Testis (tissue), 3 donors: Measurements from ENCODE around the gene WDR33. TPM values are rescaled to one million over a fixed set of nuclear protein-coding genes. Genes with fewer than 3 reads are reported as not detected.
"Not testable (repeated sequence)": the region's sequence is repeated elsewhere in the genome, so short reads cannot be mapped to it uniquely, and the experiment has no call there.

ENCODE experiments used
- DNase-seq: peaks from one replicate; pipeline ENCODE4 v3.0.0-alpha.2; 2019
- H3K27ac ChIP-seq, 2 donors: fragments of 200-600 bp; sonication (generic); one replicate each; pipeline ENCODE4 v1.5.1; 2019
- H3K27me3 ChIP-seq: fragments of 200-600 bp; sonication (generic); one replicate; pipeline ENCODE4 v1.5.1; 2019
- H3K36me3 ChIP-seq: fragments of 200-600 bp; sonication (generic); one replicate; pipeline ENCODE4 v1.5.1; 2017; ENCODE audit warnings: low read depth; ENCODE audit errors: missing control alignments
- H3K4me1 ChIP-seq: fragments of 200-600 bp; sonication (generic); one replicate; pipeline ENCODE4 v1.5.1; 2019
- H3K4me3 ChIP-seq, 2 donors: fragments of 200-600 bp; sonication (generic); one replicate each; pipeline ENCODE4 v1.5.1; 2017 to 2019
- H3K9me3 ChIP-seq: fragments of 200-600 bp; sonication (generic); one replicate; pipeline ENCODE4 v1.5.1; 2017
- POLR2A ChIP-seq: fragments of 450-650 bp; IDR thresholded peaks from one replicate; pipeline ENCODE4 v1.6.1; 2017; ENCODE audit warnings: antibody characterized with exemption, mild to moderate bottlenecking, moderate library complexity
- WGBS, 2 donors: methylation state at CpG; one replicate each; pipeline ENCODE4 v1.1.5; 2018; 5-methylcytosine and 5-hydroxymethylcytosine counted together
- intact Hi-C: fragments of 100-400 bp; cut with DNase I; formaldehyde crosslinking; loops from one replicate; pipeline ENCODE4 v1.15.1; 2023; ENCODE audit warnings: low total_unique reads
- polyA plus RNA-seq: library from polyadenylated mRNA; stranded (reverse); fragments of 350-450 nt; fragmentation: Illumina TruSeq; extraction: RNeasy Lipid Tissue Mini Kit (QIAGEN cat#74804); gene quantifications from one replicate; pipeline ENCODE4 v1.2.3, GENCODE V29; 2014; ENCODE audit warnings: low read depth, low replicate concordance; ENCODE audit not compliant: insufficient read depth
- total RNA-seq, 2 donors: library from RNA; depleted of rRNA; stranded (reverse); fragments of >200 nt; gene quantifications; one replicate each; pipeline ENCODE4 v1.2.3, GENCODE V29; 2016
- TF ChIP-seq, protein P1 (sequence below), 3 experiments: fragments of 450-650 bp in 2 of 3; fragments of 200-600 bp in 1 of 3; sonication (generic) in 1 of 3; IDR thresholded peaks; one replicate each; pipeline ENCODE4 v1.5.1; 2016 to 2019; ENCODE audit warnings: antibody characterized with exemption in 3 of 3, mild to moderate bottlenecking in 2 of 3, moderate library complexity in 1 of 3

Gene WDR33
- total and polyA plus RNA-seq, 3 donors from 2014 or later = 57.4 to 65.8 (median 62.1) TPM

DNA sequence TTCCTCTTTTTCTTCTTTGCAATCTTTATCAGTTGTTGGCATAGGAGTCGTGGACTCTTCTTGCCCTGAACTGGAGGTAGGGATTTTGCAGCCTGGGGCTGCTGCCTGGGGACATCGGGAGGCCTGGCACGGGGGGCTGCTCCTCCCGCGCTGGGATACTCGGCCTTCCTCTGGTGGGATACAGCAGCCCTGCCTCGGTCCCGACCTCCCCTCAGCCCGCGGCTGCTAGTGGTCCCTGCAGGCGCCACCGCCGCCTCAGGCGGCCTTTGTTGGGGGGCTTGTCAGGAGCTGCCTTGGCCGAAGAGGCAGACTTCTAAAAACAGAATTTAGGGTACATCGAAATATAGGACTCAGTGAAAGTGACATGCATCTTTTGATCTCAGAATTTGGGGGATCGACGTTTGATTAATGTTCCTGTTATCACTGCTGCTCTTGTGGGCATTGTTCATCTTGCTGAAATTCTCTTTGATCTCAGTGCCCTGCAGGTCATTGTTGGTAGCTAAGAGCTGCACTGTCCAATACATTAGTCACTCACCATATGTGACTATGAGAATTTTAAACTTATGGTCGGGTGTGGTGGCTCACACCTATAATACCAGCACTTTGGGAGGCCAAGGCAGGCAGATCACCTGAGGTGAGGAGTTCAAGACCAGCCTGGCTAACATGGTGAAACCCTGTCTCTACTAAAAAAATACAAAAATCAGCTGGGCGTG lies 30.7 kb upstream of the WDR33 start:
- DNase-seq = no peak
- H3K4me1 ChIP-seq = no peaks in the 10 kb centered on the region
- intact Hi-C loops = no loop called here
- 46 to 75% methylated on average over 14 to 20 of the region's 20 CpGs for WGBS, 2 donors
- no peaks in the 10 kb centered on the region for H3K27me3 ChIP-seq
- H3K4me3 ChIP-seq = no peak overlapping the region
- no peak overlapping the region for H3K27ac ChIP-seq
- no peak for TF ChIP-seq POLR2A
- TF ChIP-seq, protein P1, sequence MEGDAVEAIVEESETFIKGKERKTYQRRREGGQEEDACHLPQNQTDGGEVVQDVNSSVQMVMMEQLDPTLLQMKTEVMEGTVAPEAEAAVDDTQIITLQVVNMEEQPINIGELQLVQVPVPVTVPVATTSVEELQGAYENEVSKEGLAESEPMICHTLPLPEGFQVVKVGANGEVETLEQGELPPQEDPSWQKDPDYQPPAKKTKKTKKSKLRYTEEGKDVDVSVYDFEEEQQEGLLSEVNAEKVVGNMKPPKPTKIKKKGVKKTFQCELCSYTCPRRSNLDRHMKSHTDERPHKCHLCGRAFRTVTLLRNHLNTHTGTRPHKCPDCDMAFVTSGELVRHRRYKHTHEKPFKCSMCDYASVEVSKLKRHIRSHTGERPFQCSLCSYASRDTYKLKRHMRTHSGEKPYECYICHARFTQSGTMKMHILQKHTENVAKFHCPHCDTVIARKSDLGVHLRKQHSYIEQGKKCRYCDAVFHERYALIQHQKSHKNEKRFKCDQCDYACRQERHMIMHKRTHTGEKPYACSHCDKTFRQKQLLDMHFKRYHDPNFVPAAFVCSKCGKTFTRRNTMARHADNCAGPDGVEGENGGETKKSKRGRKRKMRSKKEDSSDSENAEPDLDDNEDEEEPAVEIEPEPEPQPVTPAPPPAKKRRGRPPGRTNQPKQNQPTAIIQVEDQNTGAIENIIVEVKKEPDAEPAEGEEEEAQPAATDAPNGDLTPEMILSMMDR (IDR thresholded peaks at IDR 0.05) = no peak
- H3K9me3 ChIP-seq = no peaks in the 10 kb centered on the region
- H3K36me3 ChIP-seq = no peaks in the 10 kb centered on the region

DNA sequence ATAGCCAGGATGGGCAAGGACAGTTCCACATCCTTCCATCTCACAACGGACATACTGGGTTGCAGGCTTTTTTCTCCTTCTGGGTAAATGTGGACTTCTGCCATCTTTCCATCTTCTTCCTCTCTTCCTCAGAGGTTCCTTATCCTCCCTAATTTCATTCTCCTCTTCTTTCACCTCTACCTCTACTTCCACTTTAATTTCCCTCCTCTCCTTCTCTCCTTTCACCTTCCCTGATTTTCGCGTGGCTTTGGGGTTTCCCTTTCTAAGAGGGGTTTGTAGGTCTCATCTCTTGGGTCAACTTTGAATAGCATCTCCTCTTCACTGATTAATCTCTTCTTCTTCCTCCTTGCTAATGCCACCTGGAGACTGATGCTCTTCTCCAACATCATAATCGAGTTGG lies 29.9 kb upstream of the WDR33 start:
- DNase-seq = no peak
- Histone ChIP-seq H3K9me3 (no peaks in the 10 kb centered on the region), H3K4me3 (no peak overlapping the region), H3K27me3 (no peaks in the 10 kb centered on the region), H3K27ac (no peak overlapping the region), H3K4me1 (no peaks in the 10 kb centered on the region), H3K36me3 (no peaks in the 10 kb centered on the region)
- intact Hi-C loops = no loop called here
- TF ChIP-seq POLR2A = no peak
- TF ChIP-seq, protein P1 (IDR thresholded peaks at IDR 0.05) = no peak
- WGBS, 2 donors = 60 to 77% methylated on average over 4 of the region's 4 CpGs

DNA sequence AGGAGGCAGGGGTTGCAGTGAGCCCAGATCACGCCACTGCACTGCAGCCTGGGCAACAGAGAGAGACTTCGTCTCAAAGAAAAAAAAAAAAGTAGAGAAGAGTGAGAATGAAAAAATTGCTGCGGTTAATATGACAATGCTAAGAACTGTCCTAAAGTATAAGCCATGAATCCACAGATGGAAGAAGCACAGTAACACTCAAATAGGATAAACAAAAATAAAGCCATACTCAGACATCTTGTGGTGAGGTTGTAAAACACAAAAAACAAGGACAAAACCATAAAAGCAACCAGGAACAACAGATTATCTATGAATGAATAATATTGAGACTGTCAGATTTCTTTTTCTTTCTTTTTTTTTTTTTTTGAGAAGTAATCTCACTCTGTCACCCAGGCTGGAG lies 24.0 kb upstream of the WDR33 start:
- no peaks in the 10 kb centered on the region for H3K27me3 ChIP-seq
- intact Hi-C loops = no loop called here
- no peaks in the 10 kb centered on the region for H3K4me1 ChIP-seq
- H3K9me3 ChIP-seq = no peaks in the 10 kb centered on the region
- H3K4me3 ChIP-seq = no peak overlapping the region
- DNase-seq = no peak
- 64 to 90% methylated on average over 3 of the region's 3 CpGs for WGBS, 2 donors
- no peak overlapping the region for H3K27ac ChIP-seq
- TF ChIP-seq, protein P1 (IDR thresholded peaks at IDR 0.05) = no peak
- no peak for TF ChIP-seq POLR2A
- H3K36me3 ChIP-seq = no peaks in the 10 kb centered on the region

DNA sequence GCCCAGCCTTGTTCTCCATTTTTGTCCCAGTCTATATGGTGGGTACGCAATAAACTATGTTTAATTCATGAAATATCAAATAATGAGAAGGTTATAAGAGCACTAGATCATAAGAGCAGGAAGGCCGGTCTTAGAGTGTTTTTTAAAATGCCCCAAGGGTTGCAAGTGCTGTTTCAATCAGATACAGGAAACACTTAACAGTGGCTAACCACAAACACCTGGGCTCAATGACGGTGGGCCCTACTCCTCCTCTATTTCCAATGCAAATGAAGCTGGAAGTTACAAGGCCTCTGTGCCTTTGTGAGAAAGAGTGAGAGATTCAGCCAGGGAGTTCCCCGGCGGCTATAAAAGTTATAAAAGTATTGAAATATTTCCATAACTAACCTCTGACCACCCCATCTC lies 18.9 kb upstream of the WDR33 start:
- Histone ChIP-seq H3K9me3 (no peaks in the 10 kb centered on the region), H3K4me1 (no peaks in the 10 kb centered on the region), H3K36me3 (no peaks in the 10 kb centered on the region), H3K27me3 (no peaks in the 10 kb centered on the region), H3K4me3 (no peak overlapping the region), H3K27ac (no peak overlapping the region)
- 73 to 74% methylated on average over 5 of the region's 5 CpGs for WGBS, 2 donors
- DNase-seq = no peak
- intact Hi-C loops = no loop called here
- TF ChIP-seq, protein P1 (IDR thresholded peaks at IDR 0.05) = no peak
- no peak for TF ChIP-seq POLR2A

DNA sequence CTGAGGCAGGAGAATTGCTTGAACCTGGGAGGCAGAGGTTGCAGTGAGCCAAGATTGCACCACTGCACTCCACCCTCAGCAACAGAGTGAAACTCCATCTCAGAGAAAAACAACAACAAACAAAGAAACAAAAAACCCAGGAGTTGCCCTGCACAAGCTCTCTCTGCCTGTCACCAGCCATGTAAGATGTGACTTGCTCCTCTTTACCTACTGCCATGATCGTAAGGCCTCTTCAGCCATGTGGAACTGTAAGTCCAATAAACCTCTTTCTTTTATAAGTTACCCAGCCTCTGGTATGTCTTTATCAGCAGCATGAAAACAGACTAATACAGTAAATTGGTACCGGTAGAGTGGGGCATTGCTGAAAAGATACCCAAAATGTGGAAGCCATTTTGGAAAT lies 15.7 kb upstream of the WDR33 start:
- WGBS, 2 donors = 97 to 100% methylated on average over 2 of the region's 2 CpGs
- DNase-seq, intact Hi-C loops, H3K9me3 ChIP-seq, H3K27me3 ChIP-seq, H3K4me1 ChIP-seq, H3K27ac ChIP-seq, H3K36me3 ChIP-seq, H3K4me3 ChIP-seq: not testable (repeated sequence)
